H1 (cell line): ENCODE data around the gene MTFP1. TPM values are rescaled to one million over a fixed set of nuclear protein-coding genes. Genes with fewer than 3 reads are reported as not detected.

Experiments used
- CTCF ChIA-PET: fragments of 300-600 bp; sonication (Branson Sonifier 250); formaldehyde crosslinking; loops from one replicate; lab custom pipeline; 2021; ENCODE audit not compliant: partially characterized antibody; lab: Charles Lee
- POLR2A ChIA-PET: fragments of 300-600 bp; sonication (Branson Sonifier 250); formaldehyde crosslinking; loops from one replicate; lab custom pipeline; 2021; ENCODE audit warnings: inconsistent platforms; ENCODE audit not compliant: partially characterized antibody; lab: Charles Lee
- DNase-seq, 2 experiments: peaks; one replicate each; pipeline versions ENCODE4 v3.0.0 to v3.0.0-alpha.2; 2010 to 2022; ENCODE audit warnings: low spot score in 2 of 2, low read depth in 1 of 2, mixed read lengths in 1 of 2
- FAIRE-seq: peaks from 2 replicates; lab custom pipeline; 2011; peaks lifted over from hg19 to GRCh38; lab: Jason Lieb, UNC
- H2AFZ ChIP-seq: 2 replicates; pipeline ENCODE4 v1.8.1; 2012; ENCODE audit warnings: low read length, inconsistent platforms
- H2AK5ac ChIP-seq: 2 replicates; pipeline ENCODE4 v1.6.1; 2013; ENCODE audit warnings: low read depth, low read length
- H2BK120ac ChIP-seq: replicated peaks from 2 replicates; pipeline ENCODE3; 2013; ENCODE audit warnings: low read depth, low read length, inconsistent platforms
- H2BK12ac ChIP-seq: 2 replicates; pipeline ENCODE4 v1.6.1; 2013; ENCODE audit warnings: low read depth, low read length
- H2BK15ac ChIP-seq: 2 replicates; pipeline ENCODE4 v1.6.1; 2013; ENCODE audit warnings: low read length
- H2BK20ac ChIP-seq: 2 replicates; pipeline ENCODE4 v1.6.1; 2013; ENCODE audit warnings: low read length
- H2BK5ac ChIP-seq: 2 replicates; pipeline ENCODE4 v1.6.1; 2013; ENCODE audit warnings: low read depth, low read length
- H3K14ac ChIP-seq: 2 replicates; pipeline ENCODE4 v1.6.1; 2013; ENCODE audit warnings: inconsistent platforms; ENCODE audit not compliant: insufficient read length
- H3K18ac ChIP-seq: 2 replicates; pipeline ENCODE4 v1.6.1; 2013; ENCODE audit warnings: low read length; ENCODE audit errors: extremely low read depth
- H3K23ac ChIP-seq: 2 replicates; pipeline ENCODE4 v1.6.1; 2013; ENCODE audit warnings: inconsistent platforms; ENCODE audit not compliant: insufficient read length
- H3K23me2 ChIP-seq: 2 replicates; pipeline ENCODE4 v1.6.1; 2013; ENCODE audit warnings: low read depth, low read length
- H3K27ac ChIP-seq: 2 replicates; pipeline ENCODE4 v1.6.1; 2011; ENCODE audit warnings: low read depth, low read length, inconsistent platforms
- H3K27me3 ChIP-seq, 4 experiments: replicated peaks in 1 of 4; 1 replicate in 1 of 4; 2 replicates in 3 of 4; pipeline versions ENCODE4 v1.6.1 to v1.8.1; 2011 to 2013; ENCODE audit warnings: low read length in 3 of 4, mild to moderate bottlenecking in 3 of 4, inconsistent platforms in 2 of 4, mixed read lengths in 2 of 4, moderate library complexity in 1 of 4; ENCODE audit not compliant: control insufficient read depth in 3 of 4, insufficient read depth in 3 of 4; ENCODE audit errors: extremely low read depth in 1 of 4
- H3K36me3 ChIP-seq, 4 experiments: 2 replicates each; pipeline versions ENCODE4 v1.6.1 to v1.8.1; 2011 to 2013; ENCODE audit warnings: mild to moderate bottlenecking in 4 of 4, low read length in 3 of 4, moderate library complexity in 2 of 4, control low read depth in 1 of 4, inconsistent platforms in 1 of 4; ENCODE audit not compliant: insufficient read depth in 4 of 4, control insufficient read depth in 2 of 4
- H3K4ac ChIP-seq: replicated peaks from 2 replicates; pipeline ENCODE3; 2013; ENCODE audit warnings: low read length, low read depth, mixed read lengths, inconsistent platforms; ENCODE audit not compliant: insufficient read length
- H3K4me1 ChIP-seq, 4 experiments: replicated peaks in 1 of 4; 1 replicate in 1 of 4; 2 replicates in 3 of 4; pipeline versions ENCODE4 v1.6.1 to v1.8.1; 2011 to 2013; ENCODE audit warnings: low read length in 3 of 4, inconsistent platforms in 2 of 4, mixed read lengths in 1 of 4; ENCODE audit not compliant: insufficient read depth in 4 of 4, control insufficient read depth in 3 of 4
- H3K4me2 ChIP-seq, 2 experiments: 2 replicates each; pipeline versions ENCODE4 v1.6.1 to v1.8.1; 2011 to 2013; ENCODE audit warnings: low read depth in 2 of 2, low read length in 2 of 2, control low read depth in 1 of 2, inconsistent platforms in 1 of 2, mild to moderate bottlenecking in 1 of 2; ENCODE audit not compliant: insufficient read depth in 1 of 2
- H3K4me3 ChIP-seq, 4 experiments: fragments of 200-600, 300-600 bp in 1 of 4; sonication (generic), shearing (Covaris generic), sonication (Bioruptor Twin) in 1 of 4; 2 replicates each; pipeline versions ENCODE4 v1.5.1 to v1.8.1; 2011 to 2016; ENCODE audit warnings: low read length in 4 of 4, low read depth in 3 of 4, control low read depth in 2 of 4, inconsistent platforms in 2 of 4, mild to moderate bottlenecking in 2 of 4, mixed read lengths in 1 of 4, moderate library complexity in 1 of 4; ENCODE audit not compliant: insufficient read depth in 2 of 4; ENCODE audit errors: extremely low read depth in 1 of 4
- H3K56ac ChIP-seq: replicated peaks from 2 replicates; pipeline ENCODE3; 2013; ENCODE audit warnings: low read depth, mild to moderate bottlenecking, mixed read lengths, low read length, inconsistent platforms; ENCODE audit not compliant: insufficient read length
- H3K79me1 ChIP-seq: 2 replicates; pipeline ENCODE4 v1.6.1; 2013; ENCODE audit warnings: low read depth, low read length, control low read depth
- H3K79me2 ChIP-seq, 2 experiments: 2 replicates each; pipeline versions ENCODE4 v1.6.1 to v1.8.1; 2012 to 2013; ENCODE audit warnings: low read length in 2 of 2, mild to moderate bottlenecking in 2 of 2, inconsistent platforms in 1 of 2; ENCODE audit not compliant: insufficient read depth in 2 of 2, control insufficient read depth in 1 of 2
- H3K9ac ChIP-seq, 4 experiments: replicated peaks in 1 of 4; 1 replicate in 1 of 4; 2 replicates in 3 of 4; pipeline versions ENCODE4 v1.6.1 to v1.8.1; 2011 to 2013; ENCODE audit warnings: low read depth in 3 of 4, low read length in 3 of 4, control low read depth in 2 of 4, mild to moderate bottlenecking in 2 of 4, moderate library complexity in 2 of 4, inconsistent platforms in 1 of 4; ENCODE audit errors: extremely low read depth in 1 of 4
- H3K9me3 ChIP-seq, 2 experiments: 2 replicates each; pipeline versions ENCODE4 v1.6.1 to v1.8.1; 2012 to 2013; ENCODE audit warnings: mild to moderate bottlenecking in 2 of 2, moderate library complexity in 2 of 2, control low read depth in 1 of 2, inconsistent platforms in 1 of 2, low read depth in 1 of 2, low read length in 1 of 2, mixed read lengths in 1 of 2; ENCODE audit not compliant: insufficient read depth in 2 of 2
- H4K20me1 ChIP-seq, 2 experiments: replicated peaks in 1 of 2; 2 replicates each; pipeline versions ENCODE3 to v1.8.1; 2011 to 2013; ENCODE audit warnings: inconsistent platforms in 2 of 2, low read length in 2 of 2, mild to moderate bottlenecking in 1 of 2; ENCODE audit not compliant: insufficient read depth in 2 of 2, control insufficient read depth in 1 of 2
- H4K5ac ChIP-seq: 2 replicates; pipeline ENCODE4 v1.6.1; 2013; ENCODE audit warnings: low read length, low read depth, mixed read lengths, inconsistent platforms; ENCODE audit not compliant: insufficient read length
- H4K8ac ChIP-seq: 2 replicates; pipeline ENCODE4 v1.8.0; 2013; ENCODE audit warnings: mild to moderate bottlenecking, moderate library complexity, low read length, inconsistent platforms; ENCODE audit not compliant: insufficient read depth; ENCODE audit errors: extremely low read depth
- H4K91ac ChIP-seq: replicated peaks from 2 replicates; pipeline ENCODE3; 2013; ENCODE audit warnings: low read length, mixed read lengths, inconsistent platforms; ENCODE audit not compliant: insufficient read length
- CBX5 ChIP-seq: fragments of 300-800, 300-1000 bp; sonication (generic); IDR thresholded peaks from 2 replicates; pipeline ENCODE4 v1.7.1; 2016; ENCODE audit warnings: antibody characterized with exemption, low read length, low read depth
- CBX8 ChIP-seq: fragments of 300-800, 300-1000 bp; sonication (generic); IDR thresholded peaks from 2 replicates; pipeline ENCODE4 v1.7.1; 2016; ENCODE audit warnings: low read depth, low read length, borderline replicate concordance
- SP4 ChIP-seq: IDR thresholded peaks from 2 replicates; pipeline ENCODE4 v1.6.1; 2012; ENCODE audit warnings: low read length, inconsistent platforms
- SRF ChIP-seq: IDR thresholded peaks from 2 replicates; pipeline ENCODE4 v1.6.1; 2011; ENCODE audit warnings: mild to moderate bottlenecking, low read depth, low read length, moderate library complexity
- TCF12 ChIP-seq: IDR thresholded peaks from 2 replicates; pipeline ENCODE4 v1.6.1; 2011; ENCODE audit warnings: low read depth, mild to moderate bottlenecking, low read length
- WGBS, 2 experiments: shearing (Covaris generic) in 1 of 2; methylation state at CpG; one replicate each; pipeline versions ENCODE4 v1.1.6 to v1.1.7; 2013 to 2015; ENCODE audit warnings: low lambda C conversion rate in 2 of 2, mixed read lengths in 2 of 2, inconsistent platforms in 1 of 2, low coverage in 1 of 2, missing lambda C conversion rate in 1 of 2; ENCODE audit not compliant: insufficient replicate concordance in 2 of 2, insufficient coverage in 1 of 2, insufficient read length in 1 of 2; ENCODE audit errors: extremely low coverage in 1 of 2, missing lambda C conversion rate in 1 of 2; 5-methylcytosine and 5-hydroxymethylcytosine counted together
- polyA plus RNA-seq, 7 experiments: library from polyadenylated mRNA; depleted of rRNA in 3 of 7; stranded (reverse) in 5 of 7; unstranded in 2 of 7; fragments of >200 nt in 5 of 7; fragments of 200-250 nt in 2 of 7; gene quantifications; 1 replicate in 5 of 7; 2 replicates in 1 of 7; 4 replicates in 1 of 7; pipeline versions ENCODE4 v1.2.1 to v1.2.3, GENCODE V29; 2011 to 2013; ENCODE audit warnings: missing spikeins in 2 of 7, mixed read lengths in 2 of 7
- total RNA-seq: library from RNA; stranded (reverse); fragmentation: NEBNext Ultra II Directional; extraction: Animal tissue kit (Norgen Biotek cat#: 25700); gene quantifications from 2 replicates; pipeline ENCODE4 v1.2.1, GENCODE V29; 2021

The MTFP1 gene
- total and polyA plus RNA-seq, 2 of the 8 experiments (the other 6 are each of a cell fraction or from before 2014, with no cell fraction given), result 59.8 to 98.8 TPM

DNA sequence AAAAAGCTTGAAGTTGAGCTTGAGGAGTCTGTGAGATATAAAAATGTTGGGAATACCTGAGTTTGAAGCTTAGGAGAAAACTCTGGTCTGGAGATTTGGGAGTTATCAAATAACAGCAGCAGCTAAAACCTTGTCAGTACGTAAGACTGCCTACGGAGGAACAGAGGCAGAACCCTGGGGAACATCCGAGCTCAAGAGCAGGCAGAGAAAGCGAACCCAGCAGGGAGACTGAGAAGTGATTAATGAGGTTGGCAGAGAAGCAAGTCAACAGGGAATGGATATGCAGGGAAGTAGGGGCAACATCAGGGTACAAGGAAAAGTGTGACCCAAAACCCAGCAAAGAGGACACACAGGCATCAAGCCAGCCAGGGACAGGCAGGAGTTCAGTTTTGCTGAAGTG, 12.6 kb upstream of the MTFP1 start:
- Histone ChIP-seq H2BK12ac (no peak overlapping the region), H4K20me1 (peaks cover 5% of the 10 kb centered on the region in 2 experiments), H3K79me1 (no peaks in the 10 kb centered on the region), H3K4me3 (no peak overlapping the region), H3K14ac (no peak overlapping the region), H3K4me1 (no peaks in the 10 kb centered on the region), H3K4ac (no peak overlapping the region), H2BK15ac (no peak overlapping the region), H3K27ac (no peak overlapping the region), H3K27me3 (no peaks in the 10 kb centered on the region), H3K9me3 (no peaks in the 10 kb centered on the region), H3K56ac (no peak overlapping the region), H2AK5ac (no peak overlapping the region), H4K8ac (no peak overlapping the region), H4K5ac (no peak overlapping the region), H3K36me3 (peaks cover 0 to 23% (median 11%) of the 10 kb centered on the region in 4 experiments; a peak in 5 of 8 replicates), H4K91ac (no peak overlapping the region), H3K9ac (no peak overlapping the region), H2AFZ (no peak overlapping the region), H3K23ac (no peak overlapping the region), H3K79me2 (no peaks in the 10 kb centered on the region), H2BK20ac (no peak overlapping the region), H2BK5ac (no peak overlapping the region), H3K4me2 (no peak overlapping the region), H3K23me2 (no peaks in the 10 kb centered on the region), H2BK120ac (no peak overlapping the region), H3K18ac (no peak overlapping the region)
- ChIA-PET CTCF (interaction anchor here (2.4 to 6.1 kb wide), 3 partner anchors 12 to 22 kb away, joined by 12 to 48 read pairs (median 12); partner anchors contain the start of gene MTFP1), POLR2A (interaction anchor here (0.7 to 3.4 kb wide), 4 partner anchors 11 to 57 kb away, joined by 3 to 13 read pairs (median 4); partner anchors contain the start of gene SEC14L2)
- DNase-seq (no peak), FAIRE-seq (no peak)
- WGBS, 2 experiments, result 97% methylated on average over 4 of the region's 4 CpGs; no CpG with 5 or more reads in 1 of the 2 experiments
- no peak for TF ChIP-seq SRF
- TF ChIP-seq CBX8, result no peak
- no peak for TF ChIP-seq CBX5
- no peak for TF ChIP-seq SP4
- TF ChIP-seq TCF12, result no peak
